ENCODE results near the gene PGM1. TPM values are rescaled to one million over a fixed set of nuclear protein-coding genes. Genes with fewer than 3 reads are reported as not detected.
"Not testable (repeated sequence)": the region's sequence is repeated elsewhere in the genome, so short reads cannot be mapped to it uniquely, and the experiment has no call there.

PGM1 gene
- total RNA-seq = 61.4 TPM
- polyA plus RNA-seq = 52.7 TPM

GRCh38 chr1:63593303-63593885 lies at the start of gene PGM1:
Gene PGM1, plus strand, starts transcription at chr1:63593411. Its CDS starts 78 bp downstream, at chr1:63593489.
- Histone ChIP-seq H3K27ac (ENCODE audit: low read depth) (peak within 1 kb of the TSS; percentile 92), H3K4me3 (ENCODE audit: low read depth, low read length) (peak within 1 kb of the TSS; percentile 85), H3K36me3 (ENCODE audit: insufficient read depth) (no peaks in the 10 kb centered on the region), H3K4me1 (ENCODE audit: insufficient read depth) (no peaks in the 10 kb centered on the region)
- under 1% methylated on average over 64 of the region's 64 CpGs for WGBS
- DNase-seq (ENCODE audit: extremely low spot score) = peak; percentile 40

- Histone ChIP-seq H3K4me1 (ENCODE audit: insufficient read depth) (no peaks in the 10 kb centered on the region), H3K36me3 (ENCODE audit: insufficient read depth) (no peaks in the 10 kb centered on the region), H3K4me3 (ENCODE audit: low read depth, low read length) (no peak overlapping the region), H3K27ac (ENCODE audit: low read depth) (no peak overlapping the region)
- DNase-seq (ENCODE audit: extremely low spot score) = no peak
Observed at GRCh38 chr1:63545780-63546179, 47.4 kb upstream of the PGM1 start.

DNA sequence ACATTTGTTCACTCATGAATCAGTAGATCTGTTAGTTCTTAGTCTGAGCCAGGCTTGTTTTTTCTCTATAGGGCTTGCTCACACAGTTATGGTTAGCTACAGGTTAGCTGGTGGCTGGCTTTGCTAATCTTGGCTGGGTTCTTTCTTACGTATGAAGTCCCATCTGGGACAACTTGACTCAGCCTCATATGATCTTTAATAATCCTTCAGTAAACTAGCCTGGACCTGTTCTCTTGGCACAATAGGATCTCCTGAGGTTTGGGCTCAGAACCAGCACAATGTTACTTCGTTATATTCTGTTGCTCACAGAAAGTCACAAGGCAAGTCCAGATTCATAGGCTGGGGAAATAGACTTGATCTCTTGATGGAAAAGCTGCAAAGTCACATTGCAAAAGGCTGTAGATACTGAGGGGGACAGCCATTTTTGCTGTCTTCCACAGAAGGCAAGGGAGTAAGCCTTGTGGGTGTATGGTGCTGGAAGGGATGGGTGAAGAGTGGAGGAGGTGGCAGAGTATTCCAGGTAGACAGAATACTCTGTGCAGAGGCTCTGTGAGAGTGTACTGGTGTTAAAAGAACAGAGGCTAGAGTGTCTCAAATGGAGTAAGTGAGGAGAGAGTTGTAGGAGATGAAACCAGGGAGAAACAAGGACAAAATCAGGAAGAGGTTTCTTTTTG lies 45.5 kb upstream of the PGM1 start:
- Histone ChIP-seq H3K27ac (ENCODE audit: low read depth) (no peak overlapping the region), H3K4me3 (ENCODE audit: low read depth, low read length) (no peak overlapping the region), H3K4me1 (ENCODE audit: insufficient read depth) (no peaks in the 10 kb centered on the region), H3K36me3 (ENCODE audit: insufficient read depth) (no peaks in the 10 kb centered on the region)
- WGBS = 81% methylated on average over 2 of the region's 2 CpGs
- DNase-seq (ENCODE audit: extremely low spot score) = no peak

DNA sequence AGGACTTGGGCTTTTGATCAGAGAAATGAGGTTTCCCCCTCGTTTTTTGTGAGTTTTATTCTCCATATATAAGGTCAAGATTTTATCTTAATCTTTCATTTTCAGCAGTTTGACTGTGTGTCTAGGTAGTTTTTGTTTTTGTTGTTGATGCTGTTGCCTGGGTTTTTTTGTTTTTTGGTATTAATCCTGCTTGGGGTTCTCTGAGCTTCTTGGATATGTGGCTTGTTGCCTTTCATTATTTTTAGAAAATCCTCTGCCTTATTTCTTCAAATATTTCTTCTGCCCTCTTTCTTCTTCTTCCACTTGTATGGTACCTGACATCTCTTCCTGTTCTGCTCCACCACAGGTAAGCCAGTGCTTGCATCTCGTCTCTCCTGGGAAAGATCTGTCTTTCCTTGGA lies 44.9 kb upstream of the PGM1 start:
- no peak overlapping the region for H3K4me3 ChIP-seq (ENCODE audit: low read depth, low read length)
- no peaks in the 10 kb centered on the region for H3K4me1 ChIP-seq (ENCODE audit: insufficient read depth)
- no peaks in the 10 kb centered on the region for H3K36me3 ChIP-seq (ENCODE audit: insufficient read depth)
- DNase-seq (ENCODE audit: extremely low spot score) = no peak
- H3K27ac ChIP-seq (ENCODE audit: low read depth) = no peak overlapping the region
- WGBS = 86% methylated on average over 2 of the region's 2 CpGs

DNA sequence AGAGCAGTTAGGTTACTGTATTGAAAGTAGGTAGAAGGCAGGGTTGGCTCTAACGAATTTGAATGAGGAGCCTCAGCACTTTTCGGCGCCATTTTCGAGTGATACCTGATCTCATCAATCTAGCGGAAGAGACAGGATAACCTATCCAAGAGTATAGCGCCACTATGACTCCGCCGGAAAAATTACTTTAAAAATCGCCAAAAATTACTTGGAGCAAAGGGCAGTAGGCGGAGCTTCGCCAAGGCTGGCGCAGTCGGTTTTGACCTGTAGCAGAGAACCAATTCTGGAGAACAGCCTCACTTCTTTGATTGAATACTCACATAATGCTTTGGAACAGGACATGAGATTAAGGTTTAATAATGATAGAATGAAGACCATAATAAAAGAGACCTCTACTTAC lies 44.3 kb upstream of the PGM1 start:
- DNase-seq (ENCODE audit: extremely low spot score) = no peak
- no peak overlapping the region for H3K27ac ChIP-seq (ENCODE audit: low read depth)
- no peaks in the 10 kb centered on the region for H3K36me3 ChIP-seq (ENCODE audit: insufficient read depth)
- no peak overlapping the region for H3K4me3 ChIP-seq (ENCODE audit: low read depth, low read length)
- 96% methylated on average over 13 of the region's 13 CpGs for WGBS
- H3K4me1 ChIP-seq (ENCODE audit: insufficient read depth) = no peaks in the 10 kb centered on the region

- Histone ChIP-seq H3K36me3 (ENCODE audit: insufficient read depth) (no peaks in the 10 kb centered on the region), H3K27ac (ENCODE audit: low read depth) (no peak overlapping the region), H3K4me3 (ENCODE audit: low read depth, low read length) (no peak overlapping the region), H3K4me1 (ENCODE audit: insufficient read depth) (no peaks in the 10 kb centered on the region)
- DNase-seq (ENCODE audit: extremely low spot score) = no peak
Observed at GRCh38 chr1:63555480-63555879, 37.7 kb upstream of the PGM1 start.

- no peaks in the 10 kb centered on the region for H3K36me3 ChIP-seq (ENCODE audit: insufficient read depth)
- no peak overlapping the region for H3K4me3 ChIP-seq (ENCODE audit: low read depth, low read length)
- H3K4me1 ChIP-seq (ENCODE audit: insufficient read depth) = no peaks in the 10 kb centered on the region
- DNase-seq (ENCODE audit: extremely low spot score) = no peak
- H3K27ac ChIP-seq (ENCODE audit: low read depth) = no peak overlapping the region
- 72% methylated on average over 6 of the region's 6 CpGs for WGBS
Observed at GRCh38 chr1:63557365-63557987, 35.7 kb upstream of the PGM1 start.

- Histone ChIP-seq H3K4me1 (ENCODE audit: insufficient read depth) (no peaks in the 10 kb centered on the region), H3K36me3 (ENCODE audit: insufficient read depth) (no peaks in the 10 kb centered on the region), H3K4me3 (ENCODE audit: low read depth, low read length) (no peak overlapping the region), H3K27ac (ENCODE audit: low read depth) (no peak overlapping the region)
- no peak for DNase-seq (ENCODE audit: extremely low spot score)
- 95% methylated on average over 2 of the region's 2 CpGs for WGBS
Observed at GRCh38 chr1:63559357-63559756, 33.9 kb upstream of the PGM1 start.

DNA sequence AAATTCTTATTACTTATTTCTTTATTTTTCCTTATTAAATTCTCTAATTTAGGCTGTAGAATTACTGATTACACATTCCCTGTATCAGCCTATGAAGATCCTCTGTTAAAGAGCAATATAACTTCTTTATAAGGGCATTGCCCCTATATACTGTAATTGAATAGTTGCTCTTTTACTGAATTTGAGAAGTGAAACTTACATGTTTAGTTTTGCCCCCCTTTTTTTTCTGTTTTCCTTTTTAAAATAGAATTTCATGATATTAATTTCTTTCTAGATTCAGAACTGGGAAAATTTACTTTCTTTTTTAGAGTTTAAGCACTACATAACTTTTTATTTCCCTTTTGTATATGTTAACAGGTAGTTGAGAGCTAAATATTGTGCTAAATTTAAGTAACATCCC lies 29.5 kb upstream of the PGM1 start:
- DNase-seq (ENCODE audit: extremely low spot score) = no peak
- H3K4me3 ChIP-seq (ENCODE audit: low read depth, low read length) = no peak overlapping the region
- H3K36me3 ChIP-seq (ENCODE audit: insufficient read depth) = peaks cover 2% of the 10 kb centered on the region
- no peak overlapping the region for H3K27ac ChIP-seq (ENCODE audit: low read depth)
- no peaks in the 10 kb centered on the region for H3K4me1 ChIP-seq (ENCODE audit: insufficient read depth)

DNA sequence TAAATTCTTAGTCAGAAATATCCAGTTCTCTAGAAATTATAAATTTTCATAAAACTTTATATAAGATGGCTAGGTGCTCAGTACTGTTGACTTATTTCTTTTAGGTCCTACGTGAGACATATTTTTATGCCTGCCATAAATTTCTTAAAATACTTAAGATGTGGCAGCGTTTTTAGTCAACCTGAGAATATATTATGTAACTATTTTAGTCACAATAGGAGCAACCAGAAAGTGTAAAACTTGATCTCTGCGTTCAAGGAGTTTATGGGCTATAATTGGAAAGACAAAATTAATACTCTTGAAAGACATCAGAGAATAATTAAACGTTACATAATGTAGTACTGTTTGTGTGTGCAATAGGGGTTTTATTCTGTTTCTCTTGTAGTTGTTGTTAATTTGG lies 24.1 kb upstream of the PGM1 start:
- 91% methylated on average over 4 of the region's 4 CpGs for WGBS
- no peak for DNase-seq (ENCODE audit: extremely low spot score)
- Histone ChIP-seq H3K36me3 (ENCODE audit: insufficient read depth) (peaks cover 2% of the 10 kb centered on the region), H3K27ac (ENCODE audit: low read depth) (no peak overlapping the region), H3K4me1 (ENCODE audit: insufficient read depth) (no peaks in the 10 kb centered on the region), H3K4me3 (ENCODE audit: low read depth, low read length) (no peak overlapping the region)

DNA sequence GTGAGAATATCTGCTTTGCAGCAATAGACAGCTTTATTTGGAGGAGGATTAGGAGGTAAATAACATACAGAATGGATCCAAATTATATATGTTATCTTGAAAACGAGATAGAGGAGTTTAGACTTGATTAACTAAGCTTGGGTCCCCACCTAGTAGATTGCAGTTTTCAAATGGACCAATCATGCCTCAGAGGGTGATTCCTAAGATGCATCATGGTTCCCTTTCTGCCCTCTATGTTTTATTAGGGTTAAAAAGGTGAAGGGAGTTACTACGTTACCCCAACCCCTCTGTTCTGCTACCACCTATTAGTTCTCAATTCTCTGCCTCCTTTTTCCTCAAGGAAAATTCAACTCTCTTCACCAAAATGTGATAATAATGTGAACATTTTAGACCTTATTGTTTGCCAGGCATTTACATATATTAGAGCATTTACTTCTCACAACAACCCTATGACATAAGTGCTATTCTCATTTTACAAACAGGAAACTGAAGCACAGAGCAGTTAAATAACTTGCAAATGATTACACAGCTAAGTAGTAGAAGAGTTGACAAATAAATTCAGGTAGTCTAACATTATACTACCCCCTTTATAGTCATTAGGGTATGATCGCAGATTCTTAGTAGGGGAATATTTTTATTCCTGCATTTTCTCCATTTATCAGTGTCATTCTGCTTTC lies 23.4 kb upstream of the PGM1 start:
- Histone ChIP-seq H3K36me3 (ENCODE audit: insufficient read depth) (peaks cover 2% of the 10 kb centered on the region), H3K4me3 (ENCODE audit: low read depth, low read length) (no peak overlapping the region), H3K4me1 (ENCODE audit: insufficient read depth) (no peaks in the 10 kb centered on the region), H3K27ac (ENCODE audit: low read depth) (no peak overlapping the region)
- 79% methylated on average over 3 of the region's 3 CpGs for WGBS
- DNase-seq (ENCODE audit: extremely low spot score) = no peak

GRCh38 chr1:63572686-63573085 lies 20.5 kb upstream of the PGM1 start:
- not testable (repeated sequence) for H3K4me3 ChIP-seq (ENCODE audit: low read depth, low read length); H3K36me3 ChIP-seq (ENCODE audit: insufficient read depth); H3K27ac ChIP-seq (ENCODE audit: low read depth); DNase-seq (ENCODE audit: extremely low spot score); H3K4me1 ChIP-seq (ENCODE audit: insufficient read depth)
- 85% methylated on average over 8 of the region's 8 CpGs for WGBS

DNA sequence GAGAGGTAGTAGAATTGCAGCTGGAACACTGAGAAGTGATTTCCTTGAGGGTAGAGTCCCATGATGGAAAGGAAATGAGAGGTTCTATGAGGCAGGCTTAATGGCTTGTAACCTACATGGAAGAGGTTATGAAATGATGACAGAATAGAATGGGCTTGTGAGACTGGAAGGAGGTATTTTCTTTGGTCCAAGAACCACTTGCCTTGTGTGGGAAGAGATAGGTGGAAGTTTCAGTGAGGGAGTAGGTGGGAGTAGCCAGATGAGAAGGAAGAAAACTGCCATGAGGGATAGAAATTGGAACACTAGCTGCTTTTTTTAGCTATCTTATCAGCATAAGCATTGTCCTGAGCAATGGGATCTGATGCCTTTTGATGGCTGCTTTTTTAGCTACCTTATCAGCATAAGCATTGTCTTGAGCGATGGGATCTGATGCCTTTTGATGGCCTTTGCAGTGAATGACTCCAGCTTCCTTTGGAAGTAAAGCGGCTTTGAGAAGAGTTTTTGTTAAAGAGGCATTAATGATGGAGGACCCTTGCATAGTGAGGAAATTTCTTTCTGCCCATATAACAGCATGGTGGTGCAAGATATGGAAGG lies 18.9 kb upstream of the PGM1 start:
- H3K36me3 ChIP-seq (ENCODE audit: insufficient read depth); H3K4me3 ChIP-seq (ENCODE audit: low read depth, low read length); H3K4me1 ChIP-seq (ENCODE audit: insufficient read depth); H3K27ac ChIP-seq (ENCODE audit: low read depth); DNase-seq (ENCODE audit: extremely low spot score): not testable (repeated sequence)
- 86% methylated on average over 2 of the region's 2 CpGs for WGBS

Measured in urinary bladder (tissue), 4 donors.